SK-N-SH (cell line): ENCODE data around the gene LIM2. TPM values are rescaled to one million over a fixed set of nuclear protein-coding genes. Genes with fewer than 3 reads are reported as not detected.

Experiments used
- CTCF ChIA-PET: fragments of 300-600, 350-600 bp; formaldehyde crosslinking; extraction: SDS; loops from one replicate; lab custom pipeline; 2021; lab: Yijun Ruan, JAX
- POLR2A ChIA-PET: fragments of 350-600 bp; sonication (Branson Sonifier 250); formaldehyde crosslinking; extraction: SDS; loops from one replicate; lab custom pipeline; 2020; ENCODE audit warnings: antibody characterized with exemption, inconsistent platforms; lab: Yijun Ruan, JAX
- DNase-seq: peaks from one replicate; pipeline ENCODE4 v3.0.0; 2012
- H2AFZ ChIP-seq: fragments of 200-600 bp; sonication (generic); 2 replicates; pipeline ENCODE4 v1.8.1; 2016; ENCODE audit warnings: antibody characterized with exemption, mild to moderate bottlenecking, low read depth
- H3F3A ChIP-seq: fragments of 200-600 bp; sonication (generic); replicated peaks from 2 replicates; pipeline ENCODE3; 2016; ENCODE audit warnings: antibody characterized with exemption, mild to moderate bottlenecking; ENCODE audit not compliant: insufficient read depth
- H3K27ac ChIP-seq, 2 experiments: fragments of 200-500 bp in 1 of 2; fragments of 200-600 bp in 1 of 2; sonication (Bioruptor generic) in 1 of 2; sonication (generic), shearing (Covaris generic) in 1 of 2; 2 replicates each; pipeline versions ENCODE4 v1.5.1 to v1.6.1; 2014 to 2016; ENCODE audit warnings: low read depth in 2 of 2, inconsistent platforms in 1 of 2, low read length in 1 of 2, mild to moderate bottlenecking in 1 of 2, mixed read lengths in 1 of 2
- H3K27me3 ChIP-seq: fragments of 200-600 bp; sonication (generic), shearing (Covaris generic); 2 replicates; pipeline ENCODE4 v1.6.1; 2016; ENCODE audit warnings: mixed run types; ENCODE audit not compliant: insufficient read depth
- H3K36me3 ChIP-seq, 2 experiments: fragments of 200-500 bp in 1 of 2; fragments of 200-600 bp in 1 of 2; sonication (Bioruptor generic) in 1 of 2; sonication (generic) in 1 of 2; replicated peaks in 1 of 2; 2 replicates each; pipeline versions ENCODE3 to v1.5.1; 2014 to 2016; ENCODE audit warnings: low read length in 1 of 2, mild to moderate bottlenecking in 1 of 2; ENCODE audit not compliant: insufficient read depth in 2 of 2, control insufficient read depth in 1 of 2
- H3K4me1 ChIP-seq, 2 experiments: fragments of 200-500 bp in 1 of 2; fragments of 200-600 bp in 1 of 2; sonication (Bioruptor generic) in 1 of 2; sonication (generic), shearing (Covaris generic) in 1 of 2; 2 replicates each; pipeline versions ENCODE4 v1.5.1 to v1.6.1; 2014 to 2016; ENCODE audit warnings: low read depth in 1 of 2, low read length in 1 of 2, mixed run types in 1 of 2; ENCODE audit not compliant: insufficient read depth in 2 of 2, control insufficient read depth in 1 of 2
- H3K4me2 ChIP-seq: fragments of 200-600 bp; sonication (generic), shearing (Covaris generic); 2 replicates; pipeline ENCODE4 v1.6.1; 2017; ENCODE audit warnings: mixed run types
- H3K4me3 ChIP-seq, 2 experiments: fragments of 200-500 bp in 1 of 2; fragments of 200-600 bp in 1 of 2; sonication (Bioruptor generic) in 1 of 2; sonication (generic), shearing (Covaris generic) in 1 of 2; 2 replicates each; pipeline versions ENCODE4 v1.5.1 to v1.8.1; 2014 to 2016; ENCODE audit warnings: low read depth in 2 of 2, inconsistent platforms in 1 of 2, low read length in 1 of 2, mild to moderate bottlenecking in 1 of 2, mixed read lengths in 1 of 2, moderate library complexity in 1 of 2
- H3K79me2 ChIP-seq: fragments of 200-600 bp; sonication (generic); 2 replicates; pipeline ENCODE4 v1.8.1; 2017; ENCODE audit warnings: mild to moderate bottlenecking; ENCODE audit not compliant: insufficient read depth
- H3K9ac ChIP-seq: fragments of 200-600 bp; sonication (generic); 2 replicates; pipeline ENCODE4 v1.6.1; 2017; ENCODE audit warnings: mixed run types
- H3K9me2 ChIP-seq: fragments of 200-600 bp; sonication (generic); 2 replicates; pipeline ENCODE4 v1.6.1; 2017; ENCODE audit warnings: mixed run types
- H3K9me3 ChIP-seq: fragments of 200-600 bp; sonication (generic); 2 replicates; pipeline ENCODE4 v1.6.1; 2017; ENCODE audit warnings: mixed run types, mild to moderate bottlenecking, moderate library complexity
- H4K20me1 ChIP-seq: fragments of 200-600 bp; sonication (generic); 2 replicates; pipeline ENCODE4 v1.6.1; 2017; ENCODE audit warnings: mild to moderate bottlenecking, mixed run types; ENCODE audit not compliant: insufficient read depth
- CTCF ChIP-seq: fragments of 200-600 bp; sonication (generic); IDR thresholded peaks from 2 replicates; pipeline ENCODE4 v1.6.1; 2017; ENCODE audit warnings: antibody characterized with exemption, mild to moderate bottlenecking, moderate library complexity
- EP300 ChIP-seq, 2 experiments: IDR thresholded peaks; 2 replicates each; pipeline versions ENCODE4 v1.4.0 to v1.6.1; 2012; ENCODE audit warnings: borderline replicate concordance in 1 of 2, low read depth in 1 of 2, low read length in 1 of 2
- FOXM1 ChIP-seq: IDR thresholded peaks from 2 replicates; pipeline ENCODE4 v1.4.0; 2012; ENCODE audit warnings: low read depth, mild to moderate bottlenecking
- GATA2 ChIP-seq: sonication (generic); formaldehyde crosslinking; IDR thresholded peaks from 2 replicates; pipeline ENCODE4 v1.5.0; 2020; ENCODE audit warnings: mild to moderate bottlenecking, missing genetic modification reagents
- MAX ChIP-seq: IDR thresholded peaks from 2 replicates; pipeline ENCODE4 v1.4.0; 2012; ENCODE audit warnings: low read depth
- MXI1 ChIP-seq: IDR thresholded peaks from 2 replicates; pipeline ENCODE4 v1.6.1; 2012; ENCODE audit warnings: mild to moderate bottlenecking, low read depth, low read length, improper control_type of control experiment
- NRF1 ChIP-seq: IDR thresholded peaks from 2 replicates; pipeline ENCODE4 v1.6.1; 2012; ENCODE audit warnings: low read depth, mild to moderate bottlenecking, low read length
- RAD21 ChIP-seq: IDR thresholded peaks from 2 replicates; pipeline ENCODE4 v1.6.1; 2012; ENCODE audit warnings: mild to moderate bottlenecking, low read length
- REST ChIP-seq: IDR thresholded peaks from 2 replicates; pipeline ENCODE4 v1.6.1; 2012; ENCODE audit warnings: mild to moderate bottlenecking, low read depth, low read length, moderate library complexity
- TAF1 ChIP-seq: IDR thresholded peaks from 2 replicates; pipeline ENCODE4 v1.6.1; 2012; ENCODE audit warnings: low read depth, mild to moderate bottlenecking, low read length, moderate library complexity, borderline replicate concordance
- TCF12 ChIP-seq: IDR thresholded peaks from 2 replicates; pipeline ENCODE4 v1.4.0; 2012
- TEAD4 ChIP-seq: IDR thresholded peaks from 2 replicates; pipeline ENCODE4 v1.4.0; 2012; ENCODE audit warnings: mild to moderate bottlenecking, borderline replicate concordance; ENCODE audit not compliant: insufficient read depth
- USF1 ChIP-seq: IDR thresholded peaks from 2 replicates; pipeline ENCODE4 v1.4.0; 2012; ENCODE audit warnings: low read depth, borderline replicate concordance
- WGBS: methylation state at CpG from one replicate; pipeline ENCODE4 v1.1.6; 2017; ENCODE audit warnings: low lambda C conversion rate; 5-methylcytosine and 5-hydroxymethylcytosine counted together
- polyA plus RNA-seq, 3 experiments: library from polyadenylated mRNA; depleted of rRNA; stranded (reverse); fragments of >200 nt; gene quantifications; 2 replicates each; pipeline ENCODE4 v1.2.3, GENCODE V29; 2012

Gene LIM2
- polyA plus RNA-seq, 1 of the 3 experiments (the other 2 are of a cell fraction), result not detected

GRCh38 chr19:51339313-51339686 is 48.5 kb downstream of the LIM2 start:
- TF ChIP-seq NRF1 (no peak), MAX (no peak), USF1 (no peak), CTCF (no peak), TCF12 (no peak), TAF1 (no peak), MXI1 (no peak), RAD21 (no peak), TEAD4 (no peak), GATA2 (CRISPR knock-in tag) (no peak), FOXM1 (no peak), REST (no peak), EP300 (IDR thresholded peaks at IDR 0.05; ENCODE audit: borderline replicate concordance in 1 of 2, low read depth in 1 of 2, low read length in 1 of 2) (no peak)
- no peak for DNase-seq
- H2AFZ ChIP-seq, result peak overlapping the region; percentile 99
- peak overlapping the region; percentile 65 to 76; a peak in 3 of 4 replicates for H3K27ac ChIP-seq
- H4K20me1 ChIP-seq, result no peaks in the 10 kb centered on the region
- H3K9me3 ChIP-seq, result no peaks in the 10 kb centered on the region
- peak overlapping the region; percentile 63 to 80 for H3K4me3 ChIP-seq
- no peaks in the 10 kb centered on the region for H3K9me2 ChIP-seq
- H3K4me1 ChIP-seq, result peaks cover 0 to 8% of the 10 kb centered on the region in 2 experiments; a peak in 1 of 4 replicates
- H3F3A ChIP-seq, result peaks cover 3% of the 10 kb centered on the region
- no peaks in the 10 kb centered on the region for H3K79me2 ChIP-seq
- peak overlapping the region; percentile 57; the same call in 1 of the 2 replicates for H3K9ac ChIP-seq
- POLR2A ChIA-PET, result interaction anchor here (1.3 kb wide), 1 partner anchor 28 kb away, joined by 7 read pairs; no protein-coding TSS in a partner anchor
- H3K27me3 ChIP-seq, result no peaks in the 10 kb centered on the region
- peak overlapping the region; percentile 97 for H3K4me2 ChIP-seq
- CTCF ChIA-PET, result interaction anchor here (0.6 to 2.1 kb wide), 10 partner anchors 30 to 292 kb away, joined by 3 to 7 read pairs (median 4); no protein-coding TSS in a partner anchor
- whole genome bisulfite sequencing, result 1% methylated on average over 10 of the region's 10 CpGs
- H3K36me3 ChIP-seq, result no peaks in the 10 kb centered on the region
